Measurements from ENCODE around the gene SCO2. TPM values are rescaled to one million over a fixed set of nuclear protein-coding genes. Genes with fewer than 3 reads are reported as not detected.

SCO2 gene
- polyA plus RNA-seq, 1 donor (not counting 4 experiments of a cell fraction or from before 2014, with no cell fraction given): 1.9 TPM

- no peaks in the 10 kb centered on the region for H3K9me3 ChIP-seq (ENCODE audit: control insufficient read depth, low read depth, low read length)
- no peak overlapping the region for H3K27ac ChIP-seq (ENCODE audit: control insufficient read depth, insufficient read depth, low read length)
- no peak overlapping the region for H3K9ac ChIP-seq (ENCODE audit: control insufficient read depth, extremely low read depth, insufficient read depth, low read length)
- peaks cover 47% of the 10 kb centered on the region for H3K4me1 ChIP-seq (ENCODE audit: control insufficient read depth, extremely low read depth, insufficient read depth, low read length)
- no peak for FAIRE-seq
- H3K4me3 ChIP-seq (ENCODE audit: control insufficient read depth in 2 of 3, extremely low read depth in 1 of 3, insufficient read depth in 2 of 3, low read depth in 1 of 3, low read length in 3 of 3): no peak overlapping the region
- H3K9me1 ChIP-seq (ENCODE audit: control insufficient read depth, extremely low read depth, insufficient read depth, low read length): peaks cover 6% of the 10 kb centered on the region
- dilution Hi-C loops (cut with MboI; ENCODE audit: extremely low pct_ligation_motif_present, low sequenced_read_pairs): no loop called here
- peaks cover 1 to 16% of the 10 kb centered on the region in 2 experiments for H3K36me3 ChIP-seq (ENCODE audit: control insufficient read depth in 2 of 2, extremely low read depth in 1 of 2, insufficient read depth in 2 of 2, low read length in 2 of 2)
- H3K79me2 ChIP-seq (ENCODE audit: control insufficient read depth, insufficient read depth, low read length): peaks cover 39% of the 10 kb centered on the region
- H2AFZ ChIP-seq (ENCODE audit: control insufficient read depth, low read length): no peak overlapping the region
- peak overlapping the region; percentile 82 for H3K4me2 ChIP-seq (ENCODE audit: control insufficient read depth, extremely low read depth, insufficient read depth, low read depth, low read length)
- peaks cover 28% of the 10 kb centered on the region for H4K20me1 ChIP-seq (ENCODE audit: control insufficient read depth, extremely low read depth, insufficient read depth, low read length)
- no peak for DNase-seq (ENCODE audit: low read depth, low spot score)
- H3K27me3 ChIP-seq (ENCODE audit: control insufficient read depth, extremely low read depth, insufficient read depth, low read length): peaks cover 10% of the 10 kb centered on the region
- TF ChIP-seq EZH2 (IDR thresholded peaks at IDR 0.05; ENCODE audit: low read length): no peak
- TF ChIP-seq CTCF (optimal IDR thresholded peaks at IDR 0.05 in 1 of 3, IDR thresholded peaks at IDR 0.05 in 1 of 3, conservative IDR thresholded peaks at IDR 0.05 in 1 of 3; ENCODE audit: extremely low read depth in 1 of 3, insufficient read depth in 2 of 3, low read length in 3 of 3): no peak
Observed at GRCh38 chr22:50475652-50476002, 49.8 kb downstream of the SCO2 start.

GRCh38 chr22:50474710-50475651 is 50.4 kb downstream of the SCO2 start, which contains the start of gene SBF1:
SBF1 (minus strand) TSS chr22:50475035; CDS start chr22:50474840, 195 bp downstream.
- peaks cover 1 to 16% of the 10 kb centered on the region in 2 experiments for H3K36me3 ChIP-seq (ENCODE audit: control insufficient read depth in 2 of 2, extremely low read depth in 1 of 2, insufficient read depth in 2 of 2, low read length in 2 of 2)
- H3K9ac ChIP-seq (ENCODE audit: control insufficient read depth, extremely low read depth, insufficient read depth, low read length): peak within 1 kb of the TSS; percentile 78
- dilution Hi-C loops (cut with MboI; ENCODE audit: extremely low pct_ligation_motif_present, low sequenced_read_pairs): no loop called here
- peaks cover 53% of the 10 kb centered on the region for H3K4me1 ChIP-seq (ENCODE audit: control insufficient read depth, extremely low read depth, insufficient read depth, low read length)
- H3K9me1 ChIP-seq (ENCODE audit: control insufficient read depth, extremely low read depth, insufficient read depth, low read length): peaks cover 12% of the 10 kb centered on the region
- H2AFZ ChIP-seq (ENCODE audit: control insufficient read depth, low read length): peak within 1 kb of the TSS; percentile 65
- peak within 1 kb of the TSS; percentile 96 for H3K4me2 ChIP-seq (ENCODE audit: control insufficient read depth, extremely low read depth, insufficient read depth, low read depth, low read length)
- peaks cover 4% of the 10 kb centered on the region for H3K27me3 ChIP-seq (ENCODE audit: control insufficient read depth, extremely low read depth, insufficient read depth, low read length)
- FAIRE-seq: no peak
- H4K20me1 ChIP-seq (ENCODE audit: control insufficient read depth, extremely low read depth, insufficient read depth, low read length): peaks cover 34% of the 10 kb centered on the region
- DNase-seq (ENCODE audit: low read depth, low spot score): peak; percentile 35
- TF ChIP-seq EZH2 (IDR thresholded peaks at IDR 0.05; ENCODE audit: low read length) (no peak), CTCF (optimal IDR thresholded peaks at IDR 0.05 in 1 of 3, IDR thresholded peaks at IDR 0.05 in 1 of 3, conservative IDR thresholded peaks at IDR 0.05 in 1 of 3; ENCODE audit: extremely low read depth in 1 of 3, insufficient read depth in 2 of 3, low read length in 3 of 3) (no peak)
- H3K79me2 ChIP-seq (ENCODE audit: control insufficient read depth, insufficient read depth, low read length): peaks cover 45% of the 10 kb centered on the region
- peak within 1 kb of the TSS; percentile 49 for H3K27ac ChIP-seq (ENCODE audit: control insufficient read depth, insufficient read depth, low read length)
- H3K4me3 ChIP-seq (ENCODE audit: control insufficient read depth in 2 of 3, extremely low read depth in 1 of 3, insufficient read depth in 2 of 3, low read depth in 1 of 3, low read length in 3 of 3): peak within 1 kb of the TSS; percentile 62 to 85 (median 80)
- no peaks in the 10 kb centered on the region for H3K9me3 ChIP-seq (ENCODE audit: control insufficient read depth, low read depth, low read length)
